SK-N-SH (cell line): ENCODE results near the gene SF3B5.

Experiments
- CHD2 ChIP-seq: fragments of 150-350 bp; IDR thresholded peaks from 2 replicates; pipeline ENCODE4 v1.6.1; 2018; ENCODE audit warnings: low read length; ENCODE audit not compliant: partially characterized antibody
- CTCF ChIP-seq: fragments of 200-600 bp; sonication (generic); IDR thresholded peaks from 2 replicates; pipeline ENCODE4 v1.6.1; 2017; ENCODE audit warnings: antibody characterized with exemption, mild to moderate bottlenecking, moderate library complexity
- EP300 ChIP-seq, 2 experiments: IDR thresholded peaks; 2 replicates each; pipeline versions ENCODE4 v1.4.0 to v1.6.1; 2012; ENCODE audit warnings: borderline replicate concordance in 1 of 2, low read depth in 1 of 2, low read length in 1 of 2
- EZH2phosphoT487 ChIP-seq: fragments of 200-600 bp; sonication (generic); IDR thresholded peaks from 2 replicates; pipeline ENCODE4 v1.6.1; 2017; ENCODE audit warnings: low read depth, mixed run types, mild to moderate bottlenecking, antibody characterized with exemption, moderate library complexity, borderline replicate concordance
- GATA2 ChIP-seq: sonication (generic); formaldehyde crosslinking; IDR thresholded peaks from 2 replicates; pipeline ENCODE4 v1.5.0; 2020; ENCODE audit warnings: mild to moderate bottlenecking, missing genetic modification reagents
- MAX ChIP-seq: IDR thresholded peaks from 2 replicates; pipeline ENCODE4 v1.4.0; 2012; ENCODE audit warnings: low read depth
- MXI1 ChIP-seq: IDR thresholded peaks from 2 replicates; pipeline ENCODE4 v1.6.1; 2012; ENCODE audit warnings: mild to moderate bottlenecking, low read depth, low read length, improper control_type of control experiment
- NRF1 ChIP-seq: IDR thresholded peaks from 2 replicates; pipeline ENCODE4 v1.6.1; 2012; ENCODE audit warnings: low read depth, mild to moderate bottlenecking, low read length
- RXRA ChIP-seq: IDR thresholded peaks from 2 replicates; pipeline ENCODE4 v1.4.0; 2012; ENCODE audit warnings: low read depth, mild to moderate bottlenecking, borderline replicate concordance

- TF ChIP-seq CTCF: no peak
- no peak for TF ChIP-seq NRF1
- TF ChIP-seq CHD2: no peak
- TF ChIP-seq MXI1: no peak
- TF ChIP-seq EP300 (IDR thresholded peaks at IDR 0.05; ENCODE audit: borderline replicate concordance in 1 of 2, low read depth in 1 of 2, low read length in 1 of 2): no peak
- TF ChIP-seq GATA2: no peak
- no peak for TF ChIP-seq MAX
- no peak for TF ChIP-seq EZH2phosphoT487
- TF ChIP-seq RXRA: no peak
Measured at GRCh38 chr6:144123836-144124235, 28.5 kb upstream of the SF3B5 start.
